Measurements from ENCODE around the gene AGPAT2. TPM values are rescaled to one million over a fixed set of nuclear protein-coding genes. Genes with fewer than 3 reads are reported as not detected.

Gene AGPAT2
- 213 TPM for total RNA-seq

GRCh38 chr9:136686794-136687711 lies at the start of gene AGPAT2:
TSS of gene AGPAT2 (minus strand) at chr9:136687457. CDS start at chr9:136687357, 100 bp downstream.
- ATAC-seq = peak; percentile 66
- DNase-seq (ENCODE audit: low spot score) = peak; percentile 91

DNA sequence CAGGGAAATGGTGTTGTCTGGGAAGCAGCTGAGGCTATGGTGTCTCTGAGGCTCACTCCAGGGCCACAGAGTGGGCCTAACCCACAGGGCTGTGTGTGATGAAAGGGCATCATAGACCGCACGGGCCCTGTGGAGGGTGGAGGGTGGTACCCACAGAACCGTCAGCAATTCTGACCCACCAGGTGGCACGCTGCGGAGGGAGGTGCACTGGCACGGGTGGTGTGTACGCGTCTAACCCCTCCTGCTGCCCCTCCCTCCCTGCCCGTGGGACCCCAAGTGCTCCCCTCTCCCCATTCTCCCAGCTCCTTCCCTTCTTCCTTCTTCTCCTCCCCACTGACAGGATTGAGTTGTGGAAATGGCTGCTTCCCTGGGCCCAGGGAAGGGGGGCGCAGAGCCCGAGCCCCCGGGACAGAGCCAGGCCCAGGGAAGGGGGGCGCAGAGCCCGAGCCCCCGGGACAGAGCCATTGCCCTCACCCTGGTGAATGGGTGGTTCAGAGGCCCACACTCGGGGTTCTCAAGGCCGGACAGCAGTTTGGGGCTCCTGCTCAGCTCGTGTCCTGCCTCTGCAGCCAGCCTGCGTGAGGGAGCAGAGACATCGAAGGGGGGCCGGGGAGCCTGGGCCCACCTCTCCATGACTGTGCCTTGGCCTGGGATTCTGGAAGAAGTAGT lies 48.7 kb upstream of the AGPAT2 start:
- ATAC-seq = no peak
- no peak for DNase-seq (ENCODE audit: low spot score)

GRCh38 chr9:136734837-136735496 lies 47.7 kb upstream of the AGPAT2 start:
- ATAC-seq (no peak), DNase-seq (ENCODE audit: low spot score) (no peak)

DNA sequence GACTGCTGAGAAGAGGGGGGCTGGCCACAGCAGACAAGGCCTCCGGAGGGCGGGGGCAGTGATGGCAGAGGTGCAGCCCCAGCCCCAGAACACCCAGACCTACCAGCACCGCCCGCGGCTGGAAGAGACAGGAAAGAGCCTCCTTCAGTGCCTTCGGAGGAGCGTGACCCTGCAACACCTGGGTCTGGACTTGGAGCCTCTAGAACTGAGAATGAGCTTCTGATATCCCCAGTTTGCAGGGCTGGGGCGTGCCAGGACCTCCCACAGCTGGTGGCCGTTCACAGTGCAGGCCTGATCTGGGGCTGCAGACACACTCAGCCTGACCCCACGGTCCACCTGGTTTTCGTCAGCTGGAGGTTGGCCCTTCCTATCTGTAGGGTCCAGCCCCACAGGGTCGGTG lies 46.4 kb upstream of the AGPAT2 start:
- no peak for ATAC-seq
- DNase-seq (ENCODE audit: low spot score) = no peak

GRCh38 chr9:136732444-136733178 lies 45.4 kb upstream of the AGPAT2 start:
- DNase-seq (ENCODE audit: low spot score) (no peak), ATAC-seq (no peak)

GRCh38 chr9:136729926-136730325 lies 42.7 kb upstream of the AGPAT2 start:
- DNase-seq (ENCODE audit: low spot score) (no peak), ATAC-seq (no peak)

- DNase-seq (ENCODE audit: low spot score) (no peak), ATAC-seq (peak; percentile 54)
Observed at GRCh38 chr9:136729144-136729543, 41.9 kb upstream of the AGPAT2 start.

GRCh38 chr9:136728548-136729123 lies 41.4 kb upstream of the AGPAT2 start:
- DNase-seq (ENCODE audit: low spot score) = no peak
- ATAC-seq = peak; percentile 53

DNA sequence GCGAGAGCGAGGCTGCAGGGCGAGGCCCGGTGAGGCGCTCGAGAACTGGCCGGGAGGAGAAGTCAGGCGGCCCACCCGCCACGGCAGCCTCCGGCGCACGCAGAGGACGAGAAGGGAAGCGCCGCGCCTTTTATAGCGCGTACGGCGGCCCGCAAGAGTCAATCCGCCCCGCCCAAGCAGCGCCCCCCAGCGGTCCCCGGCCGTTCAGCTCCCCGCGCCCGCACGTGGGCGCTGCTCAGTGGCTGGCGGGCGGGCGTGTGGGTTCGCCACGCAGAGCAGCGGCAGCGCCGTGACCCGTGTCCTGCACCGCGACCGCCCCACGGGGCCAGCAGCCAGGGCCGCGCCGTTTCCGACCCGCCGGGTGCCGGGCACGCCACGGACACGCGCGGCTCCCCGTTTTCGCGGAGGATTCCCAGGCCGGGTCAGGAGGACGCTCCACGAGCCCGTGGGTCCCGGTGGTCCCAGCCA lies 40.9 kb upstream of the AGPAT2 start:
- peak; percentile 83 for ATAC-seq

DNA sequence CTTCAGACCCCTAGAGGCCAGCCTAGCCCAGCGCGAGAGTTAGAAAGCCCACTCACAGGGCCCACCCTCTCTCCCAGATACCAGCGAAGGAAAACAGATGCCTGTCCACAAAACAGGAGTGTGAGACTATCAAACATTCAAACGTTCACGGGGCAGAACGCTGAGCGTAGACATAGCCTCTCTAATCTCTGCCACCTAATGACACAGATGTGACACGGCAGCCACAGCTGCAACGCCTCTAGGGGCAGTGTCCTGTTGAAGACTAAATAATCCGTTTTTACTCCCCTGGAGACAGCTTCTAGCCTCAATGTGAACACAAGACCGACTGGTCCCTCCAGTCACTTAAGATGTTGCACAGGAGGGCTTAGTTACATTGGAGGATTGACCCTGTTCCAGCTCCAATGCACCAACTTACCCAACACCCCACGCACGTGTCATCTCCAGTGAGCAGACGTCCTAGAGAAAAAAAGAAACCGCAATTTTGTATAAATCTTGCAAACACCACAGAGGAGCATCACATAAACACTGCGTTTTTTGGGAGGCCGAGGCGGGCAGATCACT lies 39.5 kb upstream of the AGPAT2 start:
- ATAC-seq = peak; percentile 33
- DNase-seq (ENCODE audit: low spot score) = no peak

More for the DNA sequence above, 40.9 kb upstream of the AGPAT2 start:
- peak; percentile 92 for DNase-seq (ENCODE audit: low spot score)

DNA sequence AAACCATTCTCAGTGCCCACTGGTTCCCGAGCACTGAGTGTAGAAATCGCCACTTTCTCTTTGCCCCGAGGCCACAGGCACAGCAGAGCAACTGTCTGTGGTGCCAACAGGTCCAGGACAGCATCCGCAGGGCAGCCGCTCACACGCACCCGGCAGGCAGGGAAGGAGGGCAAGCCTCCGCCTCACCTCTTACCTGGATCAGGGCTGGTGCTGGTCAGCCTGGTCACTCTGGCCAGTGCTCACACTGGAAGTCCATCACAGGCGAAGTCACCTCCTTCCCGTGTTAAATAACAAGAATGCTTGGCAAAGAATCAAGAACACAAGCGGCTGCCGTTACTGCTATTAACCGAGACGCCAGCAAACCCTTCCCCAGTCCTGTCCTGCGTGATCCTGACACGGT lies 38.9 kb upstream of the AGPAT2 start:
- no peak for DNase-seq (ENCODE audit: low spot score)
- no peak for ATAC-seq

GRCh38 chr9:136725612-136726011 lies 38.4 kb upstream of the AGPAT2 start:
- ATAC-seq (no peak), DNase-seq (ENCODE audit: low spot score) (no peak)

GRCh38 chr9:136724772-136725171 lies 37.5 kb upstream of the AGPAT2 start:
- no peak for DNase-seq (ENCODE audit: low spot score)
- ATAC-seq = no peak

DNA sequence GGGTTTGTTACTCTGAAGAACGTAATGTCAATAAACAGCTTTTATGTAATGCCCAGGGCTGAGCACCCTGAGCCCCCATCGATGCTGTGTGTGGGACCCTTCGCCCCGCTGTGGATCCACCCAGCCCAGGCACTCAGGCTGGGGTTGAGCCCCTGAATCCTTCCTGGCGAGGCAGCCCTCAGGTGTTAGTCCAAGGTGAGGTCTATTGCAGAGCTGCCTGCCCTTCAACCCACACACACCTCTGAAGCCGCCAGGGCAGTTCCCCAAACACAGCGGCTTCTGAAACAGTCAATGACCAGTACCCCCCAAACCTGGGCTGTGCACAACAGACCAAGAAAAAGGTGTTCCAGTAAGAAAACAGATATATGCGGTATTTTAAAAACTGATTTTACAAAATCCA lies 36.7 kb upstream of the AGPAT2 start:
- ATAC-seq (no peak), DNase-seq (ENCODE audit: low spot score) (no peak)

DNA sequence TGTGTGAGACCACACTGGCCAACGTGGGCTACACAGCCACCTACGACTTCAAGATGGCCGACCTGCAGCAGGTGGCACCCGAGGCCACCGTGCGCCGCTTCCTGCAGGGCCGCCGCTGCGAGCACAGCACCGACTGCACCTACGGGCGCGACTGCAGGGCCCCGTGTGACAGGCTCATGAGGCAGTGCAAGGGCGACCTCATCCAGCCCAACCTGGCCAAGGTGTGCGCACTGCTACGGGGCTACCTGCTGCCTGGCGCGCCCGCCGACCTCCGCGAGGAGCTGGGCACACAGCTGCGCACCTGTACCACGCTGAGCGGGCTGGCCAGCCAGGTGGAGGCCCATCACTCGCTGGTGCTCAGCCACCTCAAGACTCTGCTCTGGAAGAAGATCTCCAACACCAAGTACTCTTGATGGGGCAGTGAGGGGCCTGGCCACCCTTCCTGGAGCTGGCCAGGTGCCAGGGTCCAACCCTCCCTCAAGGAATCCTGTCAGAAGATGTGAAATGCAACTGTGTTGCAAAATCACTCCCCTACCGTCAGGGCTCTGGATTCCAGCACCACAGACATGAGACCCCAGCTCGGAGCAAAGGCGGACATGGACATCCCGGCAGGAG lies 36.2 kb upstream of the AGPAT2 start:
- no peak for DNase-seq (ENCODE audit: low spot score)
- ATAC-seq = no peak

DNA sequence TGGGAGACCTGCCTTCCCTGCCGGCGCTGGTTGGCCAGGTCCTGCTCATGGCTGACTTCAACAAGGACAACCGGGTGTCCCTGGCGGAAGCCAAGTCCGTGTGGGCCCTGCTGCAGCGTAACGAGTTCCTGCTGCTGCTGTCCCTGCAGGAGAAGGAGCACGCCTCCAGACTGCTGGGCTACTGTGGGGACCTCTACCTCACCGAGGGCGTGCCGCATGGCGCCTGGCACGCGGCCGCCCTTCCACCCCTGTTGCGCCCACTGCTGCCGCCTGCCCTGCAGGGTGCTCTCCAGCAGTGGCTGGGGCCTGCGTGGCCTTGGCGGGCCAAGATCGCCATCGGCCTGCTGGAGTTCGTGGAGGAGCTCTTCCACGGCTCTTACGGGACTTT lies 35.7 kb upstream of the AGPAT2 start:
- DNase-seq (ENCODE audit: low spot score) (no peak), ATAC-seq (no peak)

DNA sequence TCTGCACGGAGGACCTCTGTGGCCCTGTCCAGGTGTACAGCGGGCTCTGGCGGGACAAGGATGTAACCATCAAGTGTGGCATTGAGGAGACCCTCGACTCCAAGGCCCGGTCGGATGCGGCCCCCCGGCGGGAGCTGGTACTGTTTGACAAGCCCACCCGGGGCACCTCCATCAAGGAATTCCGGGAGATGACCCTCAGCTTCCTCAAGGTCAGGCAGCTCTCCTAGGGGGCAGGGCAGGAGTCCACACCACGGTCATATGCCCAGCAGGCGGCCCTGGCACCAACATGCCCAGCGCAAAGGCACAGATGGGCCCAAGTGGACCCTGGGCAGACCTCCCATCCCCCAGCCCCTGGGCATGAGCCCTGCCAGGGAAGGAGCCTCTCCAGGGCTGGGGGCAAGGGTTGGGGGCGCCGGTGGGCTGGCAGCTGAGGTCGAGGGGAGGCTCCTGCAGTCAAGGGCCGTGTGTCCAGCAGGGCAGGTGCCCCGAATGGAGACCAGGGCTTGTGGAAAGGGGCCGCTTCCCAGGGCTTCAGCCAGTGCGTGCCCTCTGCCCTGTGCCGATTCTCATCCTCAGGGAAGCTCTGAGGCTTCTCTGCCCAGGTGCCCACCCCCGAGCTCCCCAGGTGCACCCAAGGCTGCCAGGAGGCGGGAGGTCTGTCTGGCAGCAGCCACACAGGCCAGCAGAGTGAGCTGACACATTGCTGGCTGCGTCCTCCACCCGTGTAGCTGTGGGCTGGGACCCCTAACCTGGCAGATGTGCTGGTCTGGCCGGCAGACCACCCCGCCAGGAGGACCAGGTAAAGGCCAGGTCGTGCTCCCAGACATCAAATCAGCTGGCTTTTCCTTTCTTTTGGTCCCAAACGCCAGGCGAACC lies 35.1 kb upstream of the AGPAT2 start:
- no peak for DNase-seq (ENCODE audit: low spot score)
- peak; percentile 8 for ATAC-seq

DNA sequence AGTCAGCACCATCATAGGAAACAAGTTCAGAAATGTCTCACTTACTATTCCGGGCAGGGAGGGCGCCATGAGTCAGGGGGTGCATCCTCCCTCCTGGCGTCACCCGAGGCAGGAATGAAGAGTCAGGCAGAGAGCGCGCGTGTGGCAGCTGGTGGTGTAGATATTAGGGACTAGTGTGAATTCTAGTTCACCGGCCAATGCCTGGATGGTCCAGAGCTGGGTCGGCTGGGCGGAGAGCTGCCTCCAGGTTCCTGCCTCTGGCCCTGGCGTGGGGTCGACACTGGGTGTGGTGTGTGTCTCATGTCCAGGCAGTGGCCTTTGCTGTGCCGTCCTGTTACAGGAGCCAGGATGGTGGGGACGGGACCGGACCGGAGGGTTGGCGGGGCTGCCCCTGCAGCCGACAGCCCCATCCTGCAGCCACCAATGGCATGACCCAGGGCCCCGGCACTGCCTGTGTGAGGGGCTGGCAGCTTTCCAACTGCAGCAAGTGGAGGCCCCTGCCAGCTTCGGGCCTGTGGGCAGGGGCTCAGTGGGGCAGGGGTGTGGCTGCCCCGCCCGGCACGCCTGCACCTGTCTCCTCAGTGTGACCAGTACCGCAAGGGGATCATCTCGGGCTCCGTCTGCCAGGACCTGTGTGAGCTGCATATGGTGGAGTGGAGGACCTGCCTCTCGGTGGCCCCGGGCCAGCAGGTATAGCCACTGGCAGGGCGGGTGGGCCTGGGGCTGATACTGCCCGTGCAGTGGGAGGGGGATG lies 34.3 kb upstream of the AGPAT2 start:
- peak; percentile 8 for ATAC-seq
- DNase-seq (ENCODE audit: low spot score) = no peak

Measured in left lobe of liver (tissue), 2 donors.